Osteoblast (primary cell): ENCODE measurements around the gene MED25. TPM values are rescaled to one million over a fixed set of nuclear protein-coding genes. Genes with fewer than 3 reads are reported as not detected.

Experiments used
- DNase-seq: peaks from one replicate; pipeline ENCODE4 v3.0.0; 2011; ENCODE audit warnings: low spot score, mixed read lengths; ENCODE audit not compliant: insufficient read length; ENCODE audit errors: missing footprints
- H2AFZ ChIP-seq: 2 replicates; pipeline ENCODE4 v1.6.0; 2011; ENCODE audit warnings: mild to moderate bottlenecking, low read length
- H3K27ac ChIP-seq: 2 replicates; pipeline ENCODE4 v1.5.1; 2011; ENCODE audit warnings: mild to moderate bottlenecking, low read depth, low read length, moderate library complexity
- H3K27me3 ChIP-seq: 2 replicates; pipeline ENCODE4 v1.6.0; 2012; ENCODE audit warnings: mild to moderate bottlenecking, control low read depth, inconsistent platforms, low read length, moderate library complexity; ENCODE audit not compliant: insufficient read depth
- H3K36me3 ChIP-seq: 2 replicates; pipeline ENCODE4 v1.5.1; 2011; ENCODE audit warnings: mild to moderate bottlenecking, low read length, control low read depth, moderate library complexity; ENCODE audit not compliant: insufficient read depth
- H3K4me1 ChIP-seq: 2 replicates; pipeline ENCODE4 v1.5.1; 2011; ENCODE audit warnings: mild to moderate bottlenecking, low read length, control low read depth, moderate library complexity; ENCODE audit not compliant: insufficient read depth
- H3K4me2 ChIP-seq: 2 replicates; pipeline ENCODE4 v1.6.0; 2011; ENCODE audit warnings: mild to moderate bottlenecking, low read length; ENCODE audit not compliant: insufficient read depth
- H3K4me3 ChIP-seq: fragments of 200-600 bp; sonication (generic); 3 replicates; pipeline ENCODE4 v1.5.1; 2012; ENCODE audit warnings: mild to moderate bottlenecking, low read length, inconsistent platforms; ENCODE audit not compliant: insufficient read depth
- H3K79me2 ChIP-seq: 2 replicates; pipeline ENCODE4 v1.6.0; 2012; ENCODE audit warnings: mild to moderate bottlenecking, low read length, control low read depth, inconsistent platforms; ENCODE audit not compliant: insufficient read depth
- H3K9me3 ChIP-seq: 2 replicates; pipeline ENCODE4 v1.5.1; 2011; ENCODE audit warnings: low read depth, low read length, control low read depth
- H4K20me1 ChIP-seq: 2 replicates; pipeline ENCODE4 v1.6.0; 2012; ENCODE audit warnings: mild to moderate bottlenecking, low read length, control low read depth; ENCODE audit not compliant: insufficient read depth
- total RNA-seq: library from RNA; depleted of rRNA; stranded (reverse); fragments of >200 nt; gene quantifications from 2 replicates; pipeline ENCODE4 v1.2.3, GENCODE V29; 2012
- TF ChIP-seq, protein P1 (sequence below): IDR thresholded peaks from 2 replicates; pipeline ENCODE4 v1.5.1; 2011; ENCODE audit warnings: mild to moderate bottlenecking, low read depth, low read length, moderate library complexity; ENCODE audit errors: extremely low read depth

The MED25 gene
- total RNA-seq, 1 donor = 19.5 TPM

DNA sequence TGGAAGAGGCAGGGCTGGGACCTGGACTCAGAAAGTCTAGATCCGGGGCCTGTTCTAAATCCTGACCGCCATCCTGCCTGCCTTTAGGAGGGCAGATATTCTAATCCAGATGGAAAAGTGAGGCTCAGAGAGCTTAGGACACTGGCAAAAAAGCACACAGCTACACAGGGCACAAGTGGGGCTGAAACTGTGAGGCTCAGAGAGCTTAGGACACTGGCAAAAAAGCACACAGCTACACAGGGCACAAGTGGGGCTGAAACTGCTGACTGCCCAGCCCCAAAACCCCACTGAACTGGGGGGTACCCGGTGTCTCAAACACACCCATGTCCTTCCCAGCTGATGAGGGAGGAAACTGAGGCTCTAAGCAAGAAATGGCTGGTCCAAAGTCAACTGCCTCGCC, 57.1 kb downstream of the MED25 start:
- no peaks in the 10 kb centered on the region for H3K9me3 ChIP-seq
- H3K27me3 ChIP-seq = no peaks in the 10 kb centered on the region
- peak overlapping the region; percentile 94 for H3K4me2 ChIP-seq
- no peak for DNase-seq
- TF ChIP-seq, protein P1, sequence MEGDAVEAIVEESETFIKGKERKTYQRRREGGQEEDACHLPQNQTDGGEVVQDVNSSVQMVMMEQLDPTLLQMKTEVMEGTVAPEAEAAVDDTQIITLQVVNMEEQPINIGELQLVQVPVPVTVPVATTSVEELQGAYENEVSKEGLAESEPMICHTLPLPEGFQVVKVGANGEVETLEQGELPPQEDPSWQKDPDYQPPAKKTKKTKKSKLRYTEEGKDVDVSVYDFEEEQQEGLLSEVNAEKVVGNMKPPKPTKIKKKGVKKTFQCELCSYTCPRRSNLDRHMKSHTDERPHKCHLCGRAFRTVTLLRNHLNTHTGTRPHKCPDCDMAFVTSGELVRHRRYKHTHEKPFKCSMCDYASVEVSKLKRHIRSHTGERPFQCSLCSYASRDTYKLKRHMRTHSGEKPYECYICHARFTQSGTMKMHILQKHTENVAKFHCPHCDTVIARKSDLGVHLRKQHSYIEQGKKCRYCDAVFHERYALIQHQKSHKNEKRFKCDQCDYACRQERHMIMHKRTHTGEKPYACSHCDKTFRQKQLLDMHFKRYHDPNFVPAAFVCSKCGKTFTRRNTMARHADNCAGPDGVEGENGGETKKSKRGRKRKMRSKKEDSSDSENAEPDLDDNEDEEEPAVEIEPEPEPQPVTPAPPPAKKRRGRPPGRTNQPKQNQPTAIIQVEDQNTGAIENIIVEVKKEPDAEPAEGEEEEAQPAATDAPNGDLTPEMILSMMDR = no peak
- H3K36me3 ChIP-seq = peaks cover 19% of the 10 kb centered on the region
- H3K79me2 ChIP-seq = peaks cover 62% of the 10 kb centered on the region
- H2AFZ ChIP-seq = no peak overlapping the region
- peak overlapping the region; percentile 100 for H3K4me3 ChIP-seq
- peak overlapping the region; percentile 100 for H3K27ac ChIP-seq
- H4K20me1 ChIP-seq = peaks cover 4% of the 10 kb centered on the region
- peaks cover 24% of the 10 kb centered on the region for H3K4me1 ChIP-seq

DNA sequence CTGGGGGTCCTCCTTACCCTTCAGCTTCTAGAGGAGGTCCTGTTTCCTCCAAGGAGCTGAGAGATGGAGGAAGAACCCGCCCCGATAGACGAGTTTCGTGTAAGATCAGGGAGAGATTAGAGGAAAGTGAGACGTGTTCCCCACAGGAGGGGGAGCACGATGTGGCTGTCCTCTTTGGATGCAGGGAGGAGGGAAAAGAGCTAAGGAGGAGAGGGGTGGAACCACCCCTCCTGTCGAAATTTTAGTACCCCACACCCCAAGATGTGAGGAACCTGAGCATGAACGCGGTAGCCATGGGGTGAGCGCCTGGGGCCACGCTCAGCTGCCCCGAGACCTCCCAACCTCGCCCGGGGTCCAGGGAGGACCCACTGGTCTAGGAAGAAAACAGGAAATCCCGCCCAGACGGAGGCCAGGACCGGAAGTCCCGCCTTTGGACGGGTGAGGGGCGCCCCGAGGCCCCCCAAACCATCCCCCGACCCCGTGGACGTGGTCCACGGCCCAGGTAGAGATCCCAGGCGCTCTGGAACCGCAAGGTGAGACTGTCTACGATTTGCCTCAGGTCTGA, 57.9 kb downstream of the MED25 start:
- peak overlapping the region; percentile 100 for H3K4me3 ChIP-seq
- peak; percentile 93 for DNase-seq
- TF ChIP-seq, protein P1 = no peak
- peak overlapping the region; percentile 91 for H2AFZ ChIP-seq
- H3K4me2 ChIP-seq = peak overlapping the region; percentile 94
- H3K4me1 ChIP-seq = peaks cover 20% of the 10 kb centered on the region
- peaks cover 4% of the 10 kb centered on the region for H4K20me1 ChIP-seq
- H3K36me3 ChIP-seq = peaks cover 20% of the 10 kb centered on the region
- no peaks in the 10 kb centered on the region for H3K27me3 ChIP-seq
- H3K9me3 ChIP-seq = no peaks in the 10 kb centered on the region
- H3K27ac ChIP-seq = peak overlapping the region; percentile 100
- peaks cover 54% of the 10 kb centered on the region for H3K79me2 ChIP-seq

DNA sequence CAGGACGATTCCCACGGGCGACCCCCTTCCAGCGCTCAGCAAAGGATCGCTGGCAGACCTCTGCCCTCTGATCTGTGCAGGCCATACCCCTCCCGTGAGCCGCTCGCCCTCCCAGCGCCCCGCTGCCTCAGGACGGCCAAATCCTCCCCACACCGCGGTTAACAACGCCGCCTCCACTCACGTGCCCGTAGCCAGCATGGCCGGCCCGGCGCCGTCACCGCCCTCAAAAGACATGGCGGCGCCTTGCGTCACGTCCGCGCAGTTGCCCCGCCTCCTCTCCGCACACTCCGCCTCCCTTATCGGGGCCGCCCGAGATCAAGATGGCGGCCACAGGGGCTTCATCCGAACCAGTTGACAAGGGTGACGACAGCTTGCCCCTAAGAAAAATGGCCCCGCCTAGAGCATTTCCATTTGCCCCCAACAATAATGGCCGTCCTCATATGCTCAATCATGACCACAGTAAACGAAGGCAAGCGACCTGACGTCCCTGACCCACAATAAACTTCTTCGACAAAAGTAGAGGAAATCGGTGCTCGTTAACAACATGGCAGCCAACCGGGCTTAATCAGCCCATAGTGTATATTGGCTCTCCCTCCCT, 58.4 kb downstream of the MED25 start:
- peak overlapping the region; percentile 100 for H3K4me3 ChIP-seq
- peak overlapping the region; percentile 94 for H3K4me2 ChIP-seq
- H3K79me2 ChIP-seq = peaks cover 49% of the 10 kb centered on the region
- TF ChIP-seq, protein P1 = no peak
- no peaks in the 10 kb centered on the region for H3K27me3 ChIP-seq
- H3K27ac ChIP-seq = peak overlapping the region; percentile 100
- peak overlapping the region; percentile 98 for H2AFZ ChIP-seq
- H3K9me3 ChIP-seq = no peaks in the 10 kb centered on the region
- peak; percentile 97 for DNase-seq
- peaks cover 22% of the 10 kb centered on the region for H3K36me3 ChIP-seq
- H3K4me1 ChIP-seq = peaks cover 20% of the 10 kb centered on the region
- H4K20me1 ChIP-seq = peaks cover 4% of the 10 kb centered on the region

GRCh38 chr19:49877020-49877878, 59.2 kb downstream of the MED25 start, which contains the start of the genes AKT1S1 and TBC1D17:
Gene AKT1S1, minus strand, starts transcription at chr19:49877355. Its CDS starts 4,060 bp downstream, at chr19:49873295.
Gene TBC1D17, plus strand, starts transcription at chr19:49877702. Its CDS starts 22 bp downstream, at chr19:49877724.
- no peaks in the 10 kb centered on the region for H3K27me3 ChIP-seq
- H3K4me1 ChIP-seq = peaks cover 20% of the 10 kb centered on the region
- H3K9me3 ChIP-seq = no peaks in the 10 kb centered on the region
- H4K20me1 ChIP-seq = peaks cover 4% of the 10 kb centered on the region
- TF ChIP-seq, protein P1 = no peak
- H3K36me3 ChIP-seq = peaks cover 26% of the 10 kb centered on the region
- H3K79me2 ChIP-seq = peaks cover 46% of the 10 kb centered on the region
- H3K27ac ChIP-seq = peak within 1 kb of the TSS; percentile 100
- DNase-seq = peak; percentile 100
- peak within 1 kb of the TSS; percentile 100 for H3K4me3 ChIP-seq
- H2AFZ ChIP-seq = peak within 1 kb of the TSS; percentile 98
- H3K4me2 ChIP-seq = peak within 1 kb of the TSS; percentile 94
